OCI-LY3 (cell line): ENCODE results near the gene TRIL.

Experiments
- H2AFZ ChIP-seq: fragments of 200-600, 300-600 bp; shearing (Covaris generic); 2 replicates; pipeline ENCODE4 v1.6.0; 2014; ENCODE audit warnings: antibody characterized with exemption, low read depth, low read length
- H3K27ac ChIP-seq: fragments of 200-600, 300-600 bp; sonication (generic); 2 replicates; pipeline ENCODE4 v1.5.1; 2014; ENCODE audit warnings: mild to moderate bottlenecking, low read length, moderate library complexity, mixed read lengths
- H3K27me3 ChIP-seq: fragments of 200-600, 300-600 bp; sonication (generic); 2 replicates; pipeline ENCODE4 v1.6.1; 2014; ENCODE audit warnings: low read depth, low read length, mixed read lengths
- H3K36me3 ChIP-seq: fragments of 200-600, 300-600 bp; sonication (generic); replicated peaks from 2 replicates; pipeline ENCODE3; 2014; ENCODE audit warnings: low read depth, low read length, mixed read lengths
- H3K4me1 ChIP-seq: fragments of 300-600, 200-600 bp; sonication (generic); 2 replicates; pipeline ENCODE4 v1.6.1; 2014; ENCODE audit warnings: low read length, mixed read lengths
- H3K4me2 ChIP-seq: fragments of 200-600, 300-600 bp; sonication (generic); 2 replicates; pipeline ENCODE4 v1.6.1; 2014; ENCODE audit warnings: low read length, mixed read lengths
- H3K4me3 ChIP-seq: fragments of 300-600, 200-600 bp; sonication (generic); 2 replicates; pipeline ENCODE4 v1.5.1; 2014; ENCODE audit warnings: antibody characterized with exemption, mild to moderate bottlenecking, low read length, moderate library complexity
- H3K79me2 ChIP-seq: fragments of 300-600, 200-600 bp; shearing (Covaris generic); 2 replicates; pipeline ENCODE4 v1.6.1; 2014; ENCODE audit warnings: mild to moderate bottlenecking, low read length, mixed read lengths
- H3K9ac ChIP-seq: fragments of 300-600, 200-600 bp; shearing (Covaris generic); 2 replicates; pipeline ENCODE4 v1.6.0; 2014; ENCODE audit warnings: mild to moderate bottlenecking, low read length, moderate library complexity
- H3K9me3 ChIP-seq: fragments of 200-600, 300-600 bp; shearing (Covaris generic); 2 replicates; pipeline ENCODE4 v1.6.1; 2014; ENCODE audit warnings: low read length, mixed read lengths; ENCODE audit not compliant: insufficient read depth
- H4K20me1 ChIP-seq: fragments of 200-600, 300-600 bp; sonication (generic); 2 replicates; pipeline ENCODE4 v1.6.1; 2016; ENCODE audit warnings: low read length, mixed read lengths; ENCODE audit not compliant: insufficient read depth
- CTCF ChIP-seq: fragments of 200-600, 300-600 bp; sonication (generic); IDR thresholded peaks from 2 replicates; pipeline ENCODE4 v1.5.1; 2014; ENCODE audit warnings: antibody characterized with exemption, low read length, low read depth
- EZH2phosphoT487 ChIP-seq: fragments of 200-600 bp; shearing (Covaris generic); IDR thresholded peaks from 2 replicates; pipeline ENCODE4 v1.6.1; 2018; ENCODE audit warnings: antibody characterized with exemption, mixed run types, low read depth

Gene TRIL

GRCh38 chr7:28990200-28990960 is 32.2 kb upstream of the TRIL start:
- Histone ChIP-seq H3K79me2 (no peaks in the 10 kb centered on the region), H3K27me3 (peaks cover 12% of the 10 kb centered on the region; the same call in 1 of the 2 replicates), H3K4me3 (no peak overlapping the region), H3K4me1 (no peaks in the 10 kb centered on the region), H3K27ac (no peak overlapping the region), H2AFZ (no peak overlapping the region), H3K9me3 (no peaks in the 10 kb centered on the region), H3K9ac (no peak overlapping the region), H3K4me2 (no peak overlapping the region), H3K36me3 (no peaks in the 10 kb centered on the region), H4K20me1 (no peaks in the 10 kb centered on the region)
- TF ChIP-seq CTCF (no peak), EZH2phosphoT487 (no peak)

GRCh38 chr7:28989211-28989980 is 31.3 kb upstream of the TRIL start:
- Histone ChIP-seq H3K27ac (no peak overlapping the region), H3K36me3 (no peaks in the 10 kb centered on the region), H3K9ac (no peak overlapping the region), H3K4me1 (no peaks in the 10 kb centered on the region), H3K9me3 (no peaks in the 10 kb centered on the region), H3K4me2 (no peak overlapping the region), H3K27me3 (peaks cover 13% of the 10 kb centered on the region; the same call in 1 of the 2 replicates), H4K20me1 (no peaks in the 10 kb centered on the region), H2AFZ (no peak overlapping the region), H3K4me3 (no peak overlapping the region), H3K79me2 (no peaks in the 10 kb centered on the region)
- TF ChIP-seq EZH2phosphoT487 (no peak), CTCF (no peak)

GRCh38 chr7:28988810-28989209 is 30.7 kb upstream of the TRIL start:
- Histone ChIP-seq H4K20me1 (no peaks in the 10 kb centered on the region), H3K27ac (no peak overlapping the region), H3K27me3 (peaks cover 13% of the 10 kb centered on the region; the same call in 1 of the 2 replicates), H3K4me3 (no peak overlapping the region), H2AFZ (no peak overlapping the region), H3K9ac (no peak overlapping the region), H3K4me1 (no peaks in the 10 kb centered on the region), H3K4me2 (no peak overlapping the region), H3K36me3 (no peaks in the 10 kb centered on the region), H3K79me2 (no peaks in the 10 kb centered on the region), H3K9me3 (no peaks in the 10 kb centered on the region)
- TF ChIP-seq CTCF (no peak), EZH2phosphoT487 (no peak)

- Histone ChIP-seq H3K79me2 (no peaks in the 10 kb centered on the region), H4K20me1 (no peaks in the 10 kb centered on the region), H3K9me3 (no peaks in the 10 kb centered on the region), H3K27me3 (peaks cover 15% of the 10 kb centered on the region; the same call in 1 of the 2 replicates), H2AFZ (no peak overlapping the region), H3K4me2 (no peak overlapping the region), H3K27ac (no peak overlapping the region), H3K4me3 (no peak overlapping the region), H3K9ac (no peak overlapping the region), H3K4me1 (no peaks in the 10 kb centered on the region), H3K36me3 (no peaks in the 10 kb centered on the region)
- no peak for TF ChIP-seq EZH2phosphoT487
- TF ChIP-seq CTCF = no peak
Observed at GRCh38 chr7:28988091-28988490, 30.0 kb upstream of the TRIL start.
